Mesodermal cell (in vitro differentiated cells): ENCODE results near the gene TMTC4.
"Not testable (repeated sequence)": the region's sequence is repeated elsewhere in the genome, so short reads cannot be mapped to it uniquely, and the experiment has no call there.

Experiments used
- H3K27ac ChIP-seq: 2 replicates; pipeline ENCODE4 v1.7.0; 2013; ENCODE audit warnings: mild to moderate bottlenecking, low read depth, low read length, moderate library complexity; ENCODE audit not compliant: severe bottlenecking
- H3K36me3 ChIP-seq: 2 replicates; pipeline ENCODE4 v1.7.1; 2013; ENCODE audit warnings: mild to moderate bottlenecking, low read length, moderate library complexity; ENCODE audit not compliant: control insufficient read depth, insufficient read depth
- H3K4me1 ChIP-seq: one replicate; pipeline ENCODE4 v1.7.1; 2013; ENCODE audit warnings: mild to moderate bottlenecking, low read length; ENCODE audit not compliant: insufficient read depth, control insufficient read depth, poor library complexity, severe bottlenecking
- H3K4me3 ChIP-seq: 2 replicates; pipeline ENCODE4 v1.7.0; 2013; ENCODE audit warnings: low read length, control low read depth, mild to moderate bottlenecking; ENCODE audit not compliant: insufficient read depth, poor library complexity, severe bottlenecking; ENCODE audit errors: extremely low read depth
- H3K9me3 ChIP-seq: 2 replicates; pipeline ENCODE4 v1.7.1; 2013; ENCODE audit warnings: mild to moderate bottlenecking, low read length, moderate library complexity; ENCODE audit not compliant: control insufficient read depth
- WGBS, 2 experiments: methylation state at CpG; one replicate each; pipeline ENCODE4 v1.1.5; 2013; ENCODE audit warnings: missing lambda C conversion rate in 2 of 2; ENCODE audit not compliant: insufficient coverage in 2 of 2; 5-methylcytosine and 5-hydroxymethylcytosine counted together

Gene TMTC4

DNA sequence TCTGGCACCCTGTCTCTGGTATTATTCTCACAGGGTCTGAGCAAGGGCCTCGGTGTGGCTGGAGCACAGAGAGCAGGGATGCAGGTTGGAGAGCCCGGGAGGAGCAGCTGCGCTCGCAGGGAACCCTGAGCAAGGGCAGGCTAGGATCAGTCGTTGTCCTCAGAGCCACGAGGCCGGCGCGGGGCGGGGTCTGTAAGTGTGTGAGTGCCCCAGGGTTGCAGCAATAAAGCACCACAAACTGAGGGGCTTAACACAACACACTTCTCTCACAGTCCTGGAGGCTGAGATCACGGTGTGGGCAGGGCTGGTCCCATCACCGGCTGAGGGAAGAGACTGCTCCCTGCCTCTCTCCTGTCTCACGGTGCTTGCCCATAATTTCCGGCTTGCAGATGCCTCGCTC lies 47.5 kb downstream of the TMTC4 start:
- Histone ChIP-seq H3K4me1 (peaks cover 18% of the 10 kb centered on the region), H3K36me3 (peaks cover 53% of the 10 kb centered on the region), H3K27ac (no peak overlapping the region), H3K4me3 (no peak overlapping the region), H3K9me3 (no peaks in the 10 kb centered on the region)
- 90 to 92% methylated on average over 9 to 15 of the region's 15 CpGs for WGBS, 2 experiments

GRCh38 chr13:100625447-100625846 lies 49.1 kb downstream of the TMTC4 start:
- Histone ChIP-seq H3K27ac (no peak overlapping the region), H3K36me3 (peaks cover 66% of the 10 kb centered on the region), H3K4me3 (no peak overlapping the region), H3K4me1 (peaks cover 12% of the 10 kb centered on the region), H3K9me3 (no peaks in the 10 kb centered on the region)
- 60 to 89% methylated on average over 2 to 9 of the region's 9 CpGs for WGBS, 2 experiments

DNA sequence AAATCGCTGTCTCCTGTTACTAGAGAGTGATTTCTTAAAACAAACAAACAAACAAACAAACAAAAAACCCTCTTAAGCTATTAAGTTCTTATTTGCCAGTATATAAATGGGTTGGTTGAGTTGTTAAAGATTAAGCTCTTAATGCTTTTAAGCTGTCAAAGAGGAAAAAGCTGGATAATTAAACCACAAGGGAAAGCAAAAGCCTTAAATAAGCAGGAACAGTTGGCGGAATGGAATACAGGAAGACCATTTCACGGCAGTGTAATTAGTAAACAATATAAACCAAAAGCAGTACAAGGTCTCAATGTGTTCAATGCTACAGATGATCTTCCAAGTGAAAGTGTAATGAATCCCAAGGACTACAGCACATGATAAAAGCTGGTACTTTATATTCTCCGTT lies 53.8 kb downstream of the TMTC4 start:
- Histone ChIP-seq H3K4me3 (no peak overlapping the region), H3K27ac (no peak overlapping the region), H3K36me3 (peaks cover 51% of the 10 kb centered on the region), H3K4me1 (peaks cover 11% of the 10 kb centered on the region), H3K9me3 (peaks cover 11% of the 10 kb centered on the region)
- WGBS, 2 experiments = 85% methylated on average over 2 of the region's 4 CpGs; no CpG with 5 or more reads in 1 of the 2 experiments

DNA sequence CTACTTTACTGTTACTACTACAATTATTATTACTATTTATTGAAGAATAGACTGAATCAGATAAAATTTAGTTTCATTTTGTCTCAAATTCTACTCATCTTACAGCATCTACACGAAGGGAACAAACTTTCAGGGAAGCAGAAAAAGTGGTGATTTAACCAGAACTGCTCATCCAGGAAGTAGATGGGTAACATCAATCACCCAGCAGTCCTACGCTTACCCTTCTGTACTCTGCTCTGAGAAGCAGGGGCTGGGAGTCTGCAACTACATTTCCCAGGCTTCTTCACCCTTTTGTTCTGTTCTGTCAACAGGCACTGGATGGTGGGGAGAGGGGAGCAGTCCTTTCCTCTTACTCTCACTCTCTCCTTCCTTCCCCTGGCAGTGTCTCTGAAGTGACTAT lies 54.7 kb downstream of the TMTC4 start:
- WGBS, 2 experiments = 100% methylated on average over 1 of the region's 2 CpGs; no CpG with 5 or more reads in 1 of the 2 experiments
- peaks cover 51% of the 10 kb centered on the region for H3K36me3 ChIP-seq

GRCh38 chr13:100618897-100619296 lies 55.7 kb downstream of the TMTC4 start:
- H3K4me1 ChIP-seq, H3K4me3 ChIP-seq, H3K27ac ChIP-seq: not testable (repeated sequence)
- WGBS, 2 experiments = no CpG with 5 or more reads among the region's 24 CpGs
- peaks cover 45% of the 10 kb centered on the region for H3K36me3 ChIP-seq
- peaks cover 11% of the 10 kb centered on the region for H3K9me3 ChIP-seq

More for the DNA sequence above, 54.7 kb downstream of the TMTC4 start:
- Histone ChIP-seq H3K27ac (no peak overlapping the region), H3K4me1 (peaks cover 3% of the 10 kb centered on the region), H3K4me3 (no peak overlapping the region), H3K9me3 (peaks cover 11% of the 10 kb centered on the region)

GRCh38 chr13:100613031-100613430 lies 61.6 kb downstream of the TMTC4 start:
- Histone ChIP-seq H3K27ac (no peak overlapping the region), H3K4me3 (no peak overlapping the region), H3K9me3 (peaks cover 10% of the 10 kb centered on the region), H3K4me1 (peaks cover 12% of the 10 kb centered on the region), H3K36me3 (peaks cover 27% of the 10 kb centered on the region)
- WGBS, 2 experiments = 83% methylated on average over 1 of the region's 5 CpGs; no CpG with 5 or more reads in 1 of the 2 experiments

DNA sequence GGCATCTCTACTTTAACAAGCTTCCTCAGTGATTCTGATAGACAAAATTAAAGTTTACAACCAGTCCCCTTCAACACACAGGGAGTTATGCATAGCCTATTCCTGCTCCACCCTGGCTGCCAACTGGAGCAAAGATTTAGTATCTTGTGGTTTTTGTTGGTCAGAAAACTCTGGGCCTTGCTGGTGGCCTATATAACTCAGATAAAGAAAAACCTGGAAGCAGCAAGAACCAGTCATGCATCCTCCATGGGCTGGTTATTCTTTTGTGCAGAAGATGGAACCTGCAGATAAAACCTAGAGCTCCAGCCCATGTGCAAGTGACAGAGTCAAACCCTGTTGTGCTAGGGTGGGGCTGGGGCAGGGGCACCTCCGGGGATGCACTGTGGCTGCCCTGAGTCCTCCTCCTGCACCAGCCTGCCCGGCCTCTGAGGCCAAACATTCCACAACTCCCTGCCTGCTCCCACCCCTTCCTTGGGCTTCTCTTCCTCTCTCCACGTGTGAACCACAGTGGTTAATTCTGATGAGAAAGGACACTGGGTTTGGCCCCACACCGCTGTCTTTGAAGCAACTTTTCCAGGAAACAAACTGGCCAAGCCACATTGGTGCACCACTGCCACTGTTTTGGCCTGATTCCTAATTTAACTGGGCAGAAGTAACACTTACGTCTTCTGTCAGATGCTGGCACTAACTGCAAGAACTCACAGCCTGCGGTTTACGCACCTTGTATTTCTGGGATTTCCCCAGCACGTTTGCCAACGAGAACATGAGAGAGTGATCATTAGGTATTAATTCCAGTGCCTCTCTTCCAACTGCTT lies 62.7 kb downstream of the TMTC4 start:
- peaks cover 12% of the 10 kb centered on the region for H3K4me1 ChIP-seq
- 91 to 93% methylated on average over 7 to 8 of the region's 9 CpGs for WGBS, 2 experiments
- H3K4me3 ChIP-seq = no peak overlapping the region
- H3K27ac ChIP-seq = no peak overlapping the region
- no peaks in the 10 kb centered on the region for H3K9me3 ChIP-seq
- H3K36me3 ChIP-seq = peaks cover 21% of the 10 kb centered on the region

- H3K9me3 ChIP-seq = no peaks in the 10 kb centered on the region
- peaks cover 12% of the 10 kb centered on the region for H3K4me1 ChIP-seq
- H3K36me3 ChIP-seq = peaks cover 28% of the 10 kb centered on the region
- WGBS, 2 experiments = 76 to 77% methylated on average over 5 of the region's 6 CpGs
- H3K4me3 ChIP-seq = no peak overlapping the region
- H3K27ac ChIP-seq = no peak overlapping the region
Measured at GRCh38 chr13:100610391-100611347, 63.9 kb downstream of the TMTC4 start.

DNA sequence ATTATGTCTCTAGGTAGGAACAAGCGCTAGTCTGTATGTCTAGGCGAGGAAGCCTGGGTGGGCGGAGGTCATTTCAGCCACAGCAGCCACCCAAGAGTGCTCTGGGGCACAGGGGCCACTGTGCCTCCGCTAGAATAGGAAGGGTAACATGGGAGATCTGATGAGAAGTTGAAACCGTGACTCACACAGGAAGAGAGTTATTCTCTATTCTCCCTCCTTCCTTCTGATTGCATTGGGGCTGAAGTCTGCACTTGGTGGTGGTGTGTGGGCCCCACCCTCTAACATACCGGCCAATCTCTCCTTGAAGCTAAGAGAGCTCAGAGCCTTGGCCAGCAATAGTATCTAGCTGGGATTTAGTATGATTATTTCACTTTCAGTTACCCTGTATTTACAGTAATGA lies 65.7 kb downstream of the TMTC4 start:
- Histone ChIP-seq H3K36me3 (peaks cover 28% of the 10 kb centered on the region), H3K4me1 (peaks cover 12% of the 10 kb centered on the region), H3K4me3 (no peak overlapping the region), H3K9me3 (no peaks in the 10 kb centered on the region), H3K27ac (no peak overlapping the region)
- 97 to 100% methylated on average over 3 of the region's 6 CpGs for WGBS, 2 experiments

DNA sequence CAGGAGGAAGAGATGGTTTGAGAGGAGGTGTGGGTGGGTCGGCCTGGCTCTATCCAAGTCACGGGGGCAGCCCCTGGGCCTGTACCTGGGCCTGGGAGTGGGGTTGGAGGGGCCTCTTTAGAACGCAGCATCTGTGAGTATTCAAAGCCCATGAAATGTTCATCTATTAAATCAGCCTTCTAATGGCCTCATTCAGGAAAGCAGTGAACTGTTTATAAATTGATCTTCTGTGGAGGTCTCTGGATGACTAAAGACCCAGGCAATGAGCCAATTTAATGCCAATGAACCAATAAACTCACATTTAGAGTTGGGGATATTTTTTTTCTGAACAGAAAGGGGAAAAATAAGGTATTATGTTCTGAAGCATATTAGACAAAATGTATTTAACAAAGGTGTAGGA lies 66.1 kb downstream of the TMTC4 start:
- no peak overlapping the region for H3K27ac ChIP-seq
- peaks cover 28% of the 10 kb centered on the region for H3K36me3 ChIP-seq
- no peaks in the 10 kb centered on the region for H3K9me3 ChIP-seq
- H3K4me3 ChIP-seq = no peak overlapping the region
- WGBS, 2 experiments = 96 to 100% methylated on average over 2 of the region's 3 CpGs
- H3K4me1 ChIP-seq = peaks cover 12% of the 10 kb centered on the region
